ENCODE results near the gene BMF. TPM values are rescaled to one million over a fixed set of nuclear protein-coding genes. Genes with fewer than 3 reads are reported as not detected.

Gene BMF
- total RNA-seq, 1 experiment from 2014 or later: 13.2 TPM

GRCh38 chr15:40118473-40118872 is 9.8 kb upstream of the BMF start:
- Histone ChIP-seq H3K4ac (ENCODE audit: low read depth, low read length) (no peak overlapping the region), H3K79me2 (ENCODE audit: insufficient read depth, low read length) (no peaks in the 10 kb centered on the region), H2BK5ac (ENCODE audit: insufficient read length, low read length) (no peak overlapping the region), H4K20me1 (ENCODE audit: control insufficient read depth, insufficient read depth, insufficient read length) (no peaks in the 10 kb centered on the region), H2AK5ac (ENCODE audit: insufficient read length, low read length) (no peak overlapping the region), H3K18ac (ENCODE audit: insufficient read length, low read depth, low read length) (no peak overlapping the region), H4K5ac (ENCODE audit: insufficient read length, low read depth, low read length) (no peak overlapping the region), H3T11ph (ENCODE audit: low read length) (no peak overlapping the region), H3K9me3 (ENCODE audit: control insufficient read depth, low read depth, low read length) (no peaks in the 10 kb centered on the region), H3K27ac (ENCODE audit: insufficient read length, low read depth, low read length) (no peak overlapping the region), H3K23me2 (ENCODE audit: insufficient read length, low read depth, low read length, poor library complexity, severe bottlenecking) (no peaks in the 10 kb centered on the region), H3K4me1 (ENCODE audit: insufficient read depth, low read length) (peaks cover 2% of the 10 kb centered on the region; the same call in 1 of the 2 replicates), H3K27me3 (ENCODE audit: insufficient read depth, low read length) (no peaks in the 10 kb centered on the region), H2AFZ (ENCODE audit: low read length) (no peak overlapping the region), H3K4me2 (ENCODE audit: insufficient read depth, insufficient read length, low read length) (no peak overlapping the region), H3K23ac (ENCODE audit: insufficient read length, low read depth, low read length) (no peak overlapping the region), H4K91ac (ENCODE audit: insufficient read length, low read depth, low read length) (no peak overlapping the region), H3K9ac (ENCODE audit: extremely low read depth, insufficient read length, low read length) (no peak overlapping the region), H3K79me1 (ENCODE audit: insufficient read depth, low read depth, low read length, poor library complexity, severe bottlenecking) (no peaks in the 10 kb centered on the region), H3K14ac (ENCODE audit: insufficient read depth, low read length) (no peak overlapping the region), H2BK12ac (ENCODE audit: insufficient read length, low read depth, low read length) (no peak overlapping the region), H2BK120ac (ENCODE audit: low read depth, low read length, poor library complexity, severe bottlenecking) (no peak overlapping the region), H3K56ac (ENCODE audit: insufficient read length, low read depth, low read length) (no peak overlapping the region), H4K8ac (replicated peaks; ENCODE audit: insufficient read length, low read depth, low read length) (no peak overlapping the region), H2BK15ac (ENCODE audit: low read depth, low read length) (no peak overlapping the region), H2BK20ac (ENCODE audit: low read depth, low read length, poor library complexity, severe bottlenecking) (no peak overlapping the region)
- no peak for TF ChIP-seq CTCF (conservative IDR thresholded peaks at IDR 0.05)
- no peaks in the 10 kb centered on the region for H3K36me3 Mint-ChIP-seq (ENCODE audit: insufficient read depth in 1 of 3, low read depth in 3 of 3)
- no peak overlapping the region for H3K4me3 Mint-ChIP-seq
- no peak for DNase-seq
- no CpG with 5 or more reads among the region's 3 CpGs for WGBS (ENCODE audit: extremely low coverage, insufficient read length, low lambda C conversion rate)
- H3K9me3 Mint-ChIP-seq: no peaks in the 10 kb centered on the region
- no peak overlapping the region for H3K27ac Mint-ChIP-seq
- peaks cover 31 to 36% of the 10 kb centered on the region in 2 experiments for H3K4me1 Mint-ChIP-seq
- H3K27me3 Mint-ChIP-seq (ENCODE audit: low read depth): no peaks in the 10 kb centered on the region

All from H9 (cell line).